ENCODE results near the gene WDR20.
"Not testable (repeated sequence)": the region's sequence is repeated elsewhere in the genome, so short reads cannot be mapped to it uniquely, and the experiment has no call there.

WDR20 gene

DNA sequence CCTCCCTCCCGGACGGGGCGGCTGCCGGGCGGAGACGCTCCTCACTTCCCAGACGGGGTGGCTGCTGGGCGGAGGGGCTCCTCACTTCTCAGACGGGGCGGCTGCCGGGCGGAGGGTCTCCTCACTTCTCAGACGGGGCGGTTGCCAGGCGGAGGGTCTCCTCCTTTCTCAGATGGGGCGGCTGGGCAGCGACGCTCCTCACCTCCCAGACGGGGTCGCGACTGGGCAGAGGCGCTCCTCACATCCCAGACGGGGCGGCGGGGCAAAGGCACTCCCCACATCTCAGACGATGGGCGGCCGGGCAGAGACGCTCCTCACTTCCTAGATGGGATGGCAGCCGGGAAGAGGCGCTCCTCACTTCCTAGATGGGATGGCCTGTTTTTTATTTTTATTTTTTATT is 33.0 kb downstream of the WDR20 start:
- not testable (repeated sequence) for ATAC-seq; H3K27ac Mint-ChIP-seq; H3K9me3 Mint-ChIP-seq; H3K4me3 Mint-ChIP-seq; DNase-seq (ENCODE audit: low spot score in 2 of 2); H3K36me3 Mint-ChIP-seq
- H3K4me1 Mint-ChIP-seq, result peaks cover 39% of the 10 kb centered on the region

DNA sequence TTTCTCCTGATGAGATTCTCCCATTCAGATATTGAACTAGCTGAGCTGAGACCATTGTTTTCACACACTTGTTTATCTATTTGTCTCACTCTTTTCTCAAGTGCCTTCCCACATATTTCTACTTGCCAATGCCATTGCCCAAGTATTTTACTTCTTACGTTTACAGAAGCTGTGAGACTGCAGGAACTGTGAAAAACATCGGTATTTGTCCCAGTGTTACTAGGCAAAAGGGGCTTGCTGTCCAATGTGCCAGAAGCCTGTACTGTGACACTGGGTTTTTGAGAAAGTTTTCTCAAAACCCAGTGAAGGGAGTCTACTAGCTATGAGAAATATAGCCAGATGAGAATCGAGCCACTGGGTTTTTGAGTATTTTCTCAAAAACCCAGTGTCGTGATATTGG is 37.5 kb downstream of the WDR20 start:
- ATAC-seq (no peak), DNase-seq (ENCODE audit: low spot score in 2 of 2) (no peak)
- Mint-ChIP-seq H3K36me3 (no peaks in the 10 kb centered on the region), H3K4me1 (peaks cover 55% of the 10 kb centered on the region), H3K4me3 (no peak overlapping the region), H3K9me3 (no peaks in the 10 kb centered on the region), H3K27ac (no peak overlapping the region)

DNA sequence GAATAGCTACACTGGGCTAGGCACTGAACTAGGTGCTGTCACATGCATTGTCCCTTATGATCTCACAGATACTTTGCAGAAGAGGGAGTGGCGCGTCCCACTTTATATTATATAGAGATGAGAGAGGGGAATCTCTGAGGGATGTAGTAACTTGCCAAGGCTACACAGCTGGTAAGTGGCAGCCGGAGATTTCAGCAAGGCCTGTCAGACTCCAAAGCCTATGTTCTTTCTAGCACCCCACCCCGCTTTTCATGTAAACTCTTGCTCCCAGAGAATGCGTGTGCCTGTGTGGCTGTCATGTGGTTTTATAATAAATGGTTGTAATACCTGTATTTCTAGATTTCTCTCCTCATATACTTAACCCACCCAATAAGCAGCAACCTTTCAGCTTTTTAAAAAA is 39.1 kb downstream of the WDR20 start:
- Mint-ChIP-seq H3K36me3 (no peaks in the 10 kb centered on the region), H3K9me3 (no peaks in the 10 kb centered on the region), H3K4me3 (no peak overlapping the region), H3K27ac (no peak overlapping the region), H3K4me1 (peaks cover 67% of the 10 kb centered on the region)
- no peak for DNase-seq (ENCODE audit: low spot score in 2 of 2)
- no peak for ATAC-seq

DNA sequence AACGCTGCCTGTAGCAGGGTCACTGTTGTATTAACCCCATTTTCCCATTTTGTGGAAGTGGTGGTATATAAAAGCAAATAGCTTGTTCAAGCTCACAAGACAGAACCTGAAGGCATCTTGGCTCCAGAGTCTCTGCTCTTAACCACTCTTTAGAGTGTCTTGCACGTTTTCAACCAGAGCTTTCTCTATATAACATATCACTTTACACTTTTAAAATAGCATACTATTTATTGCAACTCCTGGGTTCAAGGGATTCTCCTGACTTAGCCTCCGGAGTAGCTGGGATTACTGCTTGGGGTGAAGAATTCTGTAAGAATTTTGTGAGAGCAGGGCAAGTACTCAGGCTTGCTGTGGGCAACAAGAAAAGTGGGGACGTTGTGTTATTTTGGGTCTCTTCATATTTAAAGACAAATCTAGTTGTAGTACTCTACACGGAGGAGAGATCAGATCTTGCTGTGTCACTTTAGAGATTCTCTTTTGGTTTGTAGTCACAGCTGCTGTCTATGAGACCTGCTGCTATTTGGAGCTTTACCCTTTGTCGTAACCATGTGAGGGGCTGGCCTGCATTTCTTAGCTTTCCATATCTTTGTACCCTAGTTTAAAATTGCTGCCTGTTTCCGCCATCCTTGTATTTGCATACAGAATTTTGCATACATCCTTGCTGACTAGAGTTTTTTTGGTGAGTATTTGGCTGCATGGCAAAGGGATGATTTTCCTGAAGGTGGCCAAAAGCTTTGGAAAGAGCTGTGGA is 40.7 kb downstream of the WDR20 start:
- ATAC-seq, result no peak
- DNase-seq (ENCODE audit: low spot score in 2 of 2), result no peak
- peaks cover 4% of the 10 kb centered on the region for H3K36me3 Mint-ChIP-seq
- no peaks in the 10 kb centered on the region for H3K9me3 Mint-ChIP-seq
- peak overlapping the region; percentile 78 for H3K27ac Mint-ChIP-seq
- H3K4me1 Mint-ChIP-seq, result peaks cover 76% of the 10 kb centered on the region
- no peak overlapping the region for H3K4me3 Mint-ChIP-seq

DNA sequence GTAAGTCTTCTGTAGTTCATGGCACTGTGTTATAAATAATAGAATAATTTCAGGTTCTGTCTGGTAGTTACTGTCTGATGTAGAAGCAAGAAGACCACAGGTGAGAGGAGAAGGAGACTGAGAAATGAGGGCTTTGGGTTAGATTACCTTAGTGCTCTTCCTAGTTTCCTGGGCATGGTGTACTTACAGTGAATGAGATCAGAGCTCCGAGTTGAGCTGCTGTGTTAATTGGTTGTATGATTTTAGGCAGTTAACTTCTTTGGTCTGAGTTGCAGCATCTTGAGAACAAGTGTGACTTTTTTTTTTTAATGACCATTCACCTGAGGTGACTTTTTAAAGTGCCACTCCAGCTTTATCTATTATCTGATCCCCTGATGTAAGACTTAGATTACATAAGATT is 41.5 kb downstream of the WDR20 start:
- ATAC-seq (no peak), DNase-seq (ENCODE audit: low spot score in 2 of 2) (no peak)
- H3K4me3 Mint-ChIP-seq, result no peak overlapping the region
- peak overlapping the region; percentile 78 for H3K27ac Mint-ChIP-seq
- peaks cover 4% of the 10 kb centered on the region for H3K36me3 Mint-ChIP-seq
- no peaks in the 10 kb centered on the region for H3K9me3 Mint-ChIP-seq
- H3K4me1 Mint-ChIP-seq, result peaks cover 76% of the 10 kb centered on the region

DNA sequence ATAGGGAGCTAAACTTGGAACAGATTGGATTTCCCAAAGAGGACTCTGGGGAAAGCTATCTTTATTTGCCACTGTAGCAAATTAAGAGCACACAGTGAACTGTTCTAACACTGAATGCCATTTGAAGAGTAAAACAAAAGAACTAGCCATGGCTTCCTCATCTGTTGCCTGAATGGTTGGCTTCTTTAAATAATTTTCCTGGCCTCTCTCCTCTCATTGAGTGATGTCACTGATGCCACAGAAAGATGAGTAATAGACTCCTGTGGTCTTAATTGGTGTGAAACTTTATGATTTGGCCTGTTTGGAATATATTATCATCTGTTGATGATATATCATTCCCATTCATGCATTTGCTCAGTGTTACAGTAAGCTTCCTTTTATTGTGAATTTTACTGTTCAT is 42.5 kb downstream of the WDR20 start:
- Mint-ChIP-seq H3K4me1 (peaks cover 72% of the 10 kb centered on the region), H3K27ac (no peak overlapping the region), H3K36me3 (peaks cover 4% of the 10 kb centered on the region), H3K4me3 (no peak overlapping the region), H3K9me3 (no peaks in the 10 kb centered on the region)
- ATAC-seq (peak; percentile 91), DNase-seq (ENCODE audit: low spot score in 2 of 2) (no peak)

DNA sequence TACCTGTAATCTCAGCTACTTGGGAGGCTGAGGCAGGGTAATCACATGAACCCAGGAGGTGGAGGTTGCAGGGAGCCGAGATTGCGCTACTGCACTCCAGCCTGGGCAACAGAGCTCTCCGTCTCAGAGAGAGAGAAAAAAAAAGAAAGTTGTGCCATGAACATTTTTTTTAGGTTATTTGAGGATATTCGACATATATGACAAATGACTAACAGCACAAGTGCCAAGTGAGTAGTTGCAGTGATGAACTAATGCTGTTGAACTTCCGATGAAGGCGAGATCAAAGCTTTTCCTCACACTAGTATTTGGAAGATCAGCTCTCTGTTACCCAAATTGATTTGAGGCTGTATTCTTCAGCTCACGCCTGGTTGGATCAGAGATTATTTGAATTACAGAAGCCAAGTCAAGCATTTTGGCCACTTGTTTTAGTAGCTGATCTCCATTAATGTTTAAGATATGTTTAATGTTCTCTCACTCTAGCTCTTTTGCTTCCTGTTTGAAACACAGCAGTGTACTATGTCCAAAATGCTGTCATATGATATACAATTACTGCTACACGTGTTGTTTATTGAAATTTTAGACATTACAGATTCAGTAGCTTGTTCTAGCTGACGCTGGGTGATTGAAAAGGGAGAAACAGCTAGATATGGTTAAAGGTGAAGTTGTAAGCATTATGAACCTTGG is 43.4 kb downstream of the WDR20 start:
- ATAC-seq (no peak), DNase-seq (ENCODE audit: low spot score in 2 of 2) (no peak)
- peak overlapping the region; percentile 31 for H3K4me3 Mint-ChIP-seq
- peaks cover 70% of the 10 kb centered on the region for H3K4me1 Mint-ChIP-seq
- no peaks in the 10 kb centered on the region for H3K9me3 Mint-ChIP-seq
- H3K27ac Mint-ChIP-seq, result peak overlapping the region; percentile 87
- H3K36me3 Mint-ChIP-seq, result peaks cover 4% of the 10 kb centered on the region

DNA sequence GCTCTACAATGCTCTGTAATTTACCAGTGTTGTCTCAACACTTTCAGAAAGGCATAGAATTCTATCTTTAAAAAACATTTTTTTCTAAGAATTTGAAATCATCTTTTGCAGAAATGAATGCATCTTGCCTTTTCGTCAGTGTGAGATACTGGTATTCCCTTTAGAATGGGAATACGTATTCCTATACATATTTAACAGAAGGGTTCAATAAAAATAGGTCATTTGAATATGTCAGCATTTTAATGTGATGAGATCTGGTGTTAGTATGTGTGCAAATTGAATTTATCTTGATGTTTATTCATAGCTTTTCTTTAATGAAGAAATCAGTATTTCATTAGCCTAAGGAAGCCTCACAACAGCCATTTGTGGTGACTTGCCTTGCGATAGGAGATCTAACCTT is 44.2 kb downstream of the WDR20 start:
- peak overlapping the region; percentile 87 for H3K27ac Mint-ChIP-seq
- H3K4me3 Mint-ChIP-seq, result peak overlapping the region; percentile 51
- no peak for ATAC-seq
- no peak for DNase-seq (ENCODE audit: low spot score in 2 of 2)
- H3K4me1 Mint-ChIP-seq, result peaks cover 63% of the 10 kb centered on the region
- H3K9me3 Mint-ChIP-seq, result no peaks in the 10 kb centered on the region
- peaks cover 4% of the 10 kb centered on the region for H3K36me3 Mint-ChIP-seq

DNA sequence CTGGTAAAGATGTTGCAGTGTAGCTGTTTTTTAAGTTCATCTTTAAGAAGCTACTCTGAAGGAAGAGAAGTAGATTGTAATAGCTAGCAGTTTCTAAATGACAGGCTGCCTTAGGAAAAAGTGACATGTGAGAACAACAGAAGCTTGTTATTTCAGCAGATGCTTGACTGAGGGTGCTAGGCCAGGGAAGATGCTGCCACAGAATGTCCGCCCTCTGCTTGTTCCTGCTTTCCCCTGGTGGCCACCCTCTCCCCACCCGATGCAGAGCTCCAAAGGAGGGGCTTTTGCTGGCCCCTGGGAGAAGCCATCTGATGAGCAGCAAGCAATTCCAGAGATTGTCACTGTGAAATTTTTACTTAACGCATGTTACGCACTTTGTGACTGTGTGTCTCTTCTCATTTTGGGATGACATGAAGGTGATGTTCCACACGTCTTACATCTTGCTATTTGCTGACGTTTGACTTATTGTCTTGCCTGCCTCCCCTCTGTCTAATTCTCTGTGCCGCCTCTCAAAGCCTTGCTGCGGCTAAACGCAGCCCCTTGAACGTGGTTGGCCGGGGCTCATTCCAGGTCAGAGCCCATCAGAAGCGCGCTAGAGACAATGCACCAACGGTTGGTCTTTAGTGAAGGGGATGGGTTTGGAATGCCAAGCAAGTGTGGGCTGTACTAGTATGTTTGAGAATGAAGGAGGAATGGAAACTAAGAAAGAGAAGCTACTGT is 44.8 kb downstream of the WDR20 start:
- DNase-seq (ENCODE audit: low spot score in 2 of 2) (peak in 1 of 2 donors; percentile 52), ATAC-seq (peak; percentile 85)
- H3K36me3 Mint-ChIP-seq, result peaks cover 4% of the 10 kb centered on the region
- no peaks in the 10 kb centered on the region for H3K9me3 Mint-ChIP-seq
- H3K4me3 Mint-ChIP-seq, result peak overlapping the region; percentile 51
- H3K27ac Mint-ChIP-seq, result peak overlapping the region; percentile 87
- peaks cover 63% of the 10 kb centered on the region for H3K4me1 Mint-ChIP-seq

DNA sequence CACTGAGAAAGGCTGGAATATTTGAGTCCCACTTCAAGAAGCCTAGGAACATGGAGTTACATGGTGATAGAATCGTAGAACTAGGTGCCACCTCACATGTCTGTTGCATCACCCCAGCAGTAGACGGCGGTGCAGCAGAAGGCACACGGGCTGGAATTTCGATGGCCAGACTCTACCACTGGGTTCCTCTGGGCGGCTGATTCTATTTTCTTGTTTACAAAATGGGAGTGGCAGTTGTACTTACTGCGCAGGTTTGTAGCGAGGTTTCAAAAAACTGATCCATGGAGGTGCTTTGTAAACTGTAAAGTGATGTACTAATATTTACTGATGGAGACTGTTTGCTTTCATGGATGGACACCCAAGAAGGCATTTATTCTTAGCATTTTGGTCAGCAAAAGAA is 45.7 kb downstream of the WDR20 start:
- no peak for DNase-seq (ENCODE audit: low spot score in 2 of 2)
- peak overlapping the region; percentile 87 for H3K27ac Mint-ChIP-seq
- no peak overlapping the region for H3K4me3 Mint-ChIP-seq
- no peak for ATAC-seq
- peaks cover 4% of the 10 kb centered on the region for H3K36me3 Mint-ChIP-seq
- H3K4me1 Mint-ChIP-seq, result peaks cover 67% of the 10 kb centered on the region
- H3K9me3 Mint-ChIP-seq, result no peaks in the 10 kb centered on the region

DNA sequence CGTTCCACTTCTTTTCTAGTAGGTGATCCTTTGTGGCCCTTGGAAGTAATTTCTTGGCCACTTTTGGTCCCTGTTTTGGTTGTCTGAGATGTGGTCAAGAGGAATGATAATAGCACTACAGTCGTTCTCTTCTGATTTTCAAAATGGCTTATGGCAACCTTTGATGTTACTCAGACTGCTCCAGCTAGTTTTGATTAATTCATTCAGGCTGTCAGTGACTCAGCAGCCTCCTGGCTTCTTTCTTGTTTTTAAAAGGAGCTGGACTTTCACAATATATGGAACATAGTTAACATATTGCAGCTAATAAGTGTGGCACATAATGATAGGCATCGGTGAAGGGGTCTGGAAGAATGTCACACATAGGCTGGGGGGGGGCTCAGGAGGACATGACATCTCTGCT is 47.3 kb downstream of the WDR20 start:
- Mint-ChIP-seq H3K4me3 (no peak overlapping the region), H3K36me3 (peaks cover 4% of the 10 kb centered on the region), H3K27ac (peak overlapping the region; percentile 77), H3K9me3 (no peaks in the 10 kb centered on the region), H3K4me1 (peaks cover 62% of the 10 kb centered on the region)
- no peak for DNase-seq (ENCODE audit: low spot score in 2 of 2)
- ATAC-seq, result peak; percentile 42

DNA sequence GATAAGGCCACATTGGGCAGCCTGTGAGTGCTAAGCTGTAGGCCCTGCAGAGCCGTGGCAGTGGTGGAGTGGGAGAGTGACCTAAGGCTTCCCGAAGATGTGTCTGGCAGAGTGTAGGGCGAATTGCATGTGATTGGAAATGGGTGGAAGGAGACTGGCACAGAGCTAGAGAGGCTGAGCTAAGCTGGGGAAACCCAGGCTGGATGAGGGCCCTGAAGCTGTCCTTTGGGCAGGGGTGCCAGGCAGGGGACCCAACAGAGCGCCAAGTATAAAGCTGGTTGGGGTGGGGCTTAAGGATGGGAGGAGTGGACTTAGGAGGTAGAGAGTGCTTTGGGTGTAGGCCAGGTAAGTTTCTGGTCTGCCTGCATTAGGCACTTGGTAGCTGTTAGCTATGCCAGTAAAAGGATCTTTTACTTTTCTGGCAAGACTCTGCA is 47.9 kb downstream of the WDR20 start:
- H3K36me3 Mint-ChIP-seq, result peaks cover 4% of the 10 kb centered on the region
- H3K4me3 Mint-ChIP-seq, result no peak overlapping the region
- H3K4me1 Mint-ChIP-seq, result peaks cover 62% of the 10 kb centered on the region
- DNase-seq (ENCODE audit: low spot score in 2 of 2) (no peak), ATAC-seq (no peak)
- H3K27ac Mint-ChIP-seq, result peak overlapping the region; percentile 77
- H3K9me3 Mint-ChIP-seq, result no peaks in the 10 kb centered on the region

DNA sequence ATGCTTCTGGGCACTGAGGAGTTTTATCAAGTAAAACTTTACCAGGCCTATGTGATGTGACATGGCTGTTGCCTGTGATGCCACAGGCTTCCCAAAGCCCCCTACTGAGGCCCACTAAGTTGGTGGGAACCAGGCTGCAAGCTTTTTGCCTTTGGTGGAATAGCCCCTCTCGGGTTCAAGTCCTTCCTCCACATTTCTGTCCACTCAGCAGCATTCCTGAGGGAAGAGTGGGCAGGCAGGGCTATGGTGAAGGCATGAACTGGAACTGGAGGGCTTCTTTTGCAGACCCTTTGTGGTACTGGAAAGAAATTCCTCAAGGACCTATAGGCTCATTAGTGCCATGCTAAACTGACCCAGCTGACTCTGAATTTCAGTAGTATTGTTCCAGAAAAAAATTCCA is 48.5 kb downstream of the WDR20 start:
- peaks cover 5% of the 10 kb centered on the region for H3K36me3 Mint-ChIP-seq
- no peak overlapping the region for H3K4me3 Mint-ChIP-seq
- no peaks in the 10 kb centered on the region for H3K9me3 Mint-ChIP-seq
- no peak overlapping the region for H3K27ac Mint-ChIP-seq
- no peak for ATAC-seq
- DNase-seq (ENCODE audit: low spot score in 2 of 2), result no peak
- peaks cover 58% of the 10 kb centered on the region for H3K4me1 Mint-ChIP-seq

DNA sequence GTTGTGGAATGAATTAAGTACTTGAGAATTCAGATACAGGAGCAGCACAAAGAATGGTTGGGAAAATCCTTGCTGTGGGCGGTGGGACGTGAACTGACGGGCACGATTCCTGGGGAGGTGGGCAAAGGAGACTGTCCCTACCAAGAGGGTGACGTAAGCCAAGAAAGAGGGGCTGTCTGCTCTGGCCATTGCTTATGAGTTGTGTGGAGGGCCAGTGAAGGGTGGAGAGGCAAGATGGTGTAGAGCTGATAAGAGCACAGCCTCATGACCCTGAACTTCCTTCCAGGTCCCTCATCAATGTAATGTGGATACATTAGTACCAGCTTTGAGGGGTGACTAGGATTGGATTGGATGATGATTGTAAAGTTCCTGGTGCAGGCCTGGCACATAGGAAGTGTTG is 50.2 kb downstream of the WDR20 start:
- Mint-ChIP-seq H3K4me1 (peaks cover 45% of the 10 kb centered on the region), H3K4me3 (no peak overlapping the region), H3K9me3 (no peaks in the 10 kb centered on the region), H3K36me3 (peaks cover 12% of the 10 kb centered on the region), H3K27ac (peak overlapping the region; percentile 87)
- ATAC-seq (no peak), DNase-seq (ENCODE audit: low spot score in 2 of 2) (no peak)

DNA sequence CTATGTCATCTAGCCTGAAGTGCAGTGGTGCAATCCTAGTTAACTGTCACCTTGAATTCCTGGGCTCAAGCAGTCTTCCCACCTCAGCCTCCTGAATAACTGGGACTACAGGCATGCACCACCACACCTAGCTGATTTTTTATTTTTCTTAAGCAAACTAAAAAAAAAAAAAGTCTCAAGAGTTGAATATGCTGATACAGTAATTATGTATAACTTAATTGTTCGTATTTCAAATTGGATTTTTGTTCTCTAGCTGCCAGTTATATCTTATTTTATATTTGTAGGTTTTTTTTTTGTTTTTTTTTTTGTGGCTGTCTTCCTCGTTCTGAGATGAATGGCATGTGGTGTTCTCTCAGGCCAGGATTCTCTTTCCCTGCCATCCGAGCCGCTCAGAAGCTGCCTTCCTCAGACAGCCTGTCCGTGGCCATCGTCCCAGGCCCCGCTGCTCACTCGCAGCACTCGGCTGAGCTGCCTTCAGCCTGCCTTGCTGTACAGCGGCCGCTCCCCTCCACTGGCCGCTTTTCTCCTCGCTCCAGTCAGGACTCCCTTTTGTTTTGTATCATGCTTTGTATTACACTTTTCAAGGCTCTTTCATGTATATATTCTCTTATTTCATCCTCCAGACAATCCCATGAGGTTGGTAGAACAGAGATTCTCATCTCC is 53.3 kb downstream of the WDR20 start:
- ATAC-seq (no peak), DNase-seq (ENCODE audit: low spot score in 2 of 2) (no peak)
- Mint-ChIP-seq H3K36me3 (peaks cover 43% of the 10 kb centered on the region), H3K27ac (peak overlapping the region; percentile 20), H3K4me1 (peaks cover 44% of the 10 kb centered on the region), H3K4me3 (no peak overlapping the region), H3K9me3 (no peaks in the 10 kb centered on the region)

Data from stimulated activated effector memory CD8-positive, alpha-beta T cell treated with anti-CD3 and anti-CD28 coated beads, Interleukin-12 subunit alpha, Interleukin-12 subunit beta, amount 100 ng/mL, for 72 hours (primary cell).